GM12878 (cell line): ENCODE data around the gene ARID3B. TPM values are rescaled to one million over a fixed set of nuclear protein-coding genes. Genes with fewer than 3 reads are reported as not detected.

ENCODE experiments used
- ATAC-seq: fragments of 200-7000 bp; cut with Tn5 transposase; 3 replicates; pipeline ENCODE4 v1.9.1; 2020; ENCODE audit warnings: mild to moderate bottlenecking, moderate library complexity
- BruUV-seq: library from RNA; stranded (reverse); fragments of 400-500 nt; replicated peaks from 2 replicates; lab custom pipeline; 2021; lab: Mats Ljungman, UMichigan
- CTCF ChIA-PET: fragments of 300-600 bp; sonication (Branson Sonifier 250); formaldehyde crosslinking; extraction: SDS; loops from one replicate; lab custom pipeline; 2021; ENCODE audit warnings: inconsistent platforms; lab: Yijun Ruan, JAX
- POLR2A ChIA-PET: fragments of 350-600 bp; formaldehyde crosslinking; extraction: SDS; loops from one replicate; lab custom pipeline; 2021; ENCODE audit warnings: inconsistent platforms; lab: Charles Lee
- RAD21 ChIA-PET: fragments of 300-600 bp; sonication (Branson Sonifier 250); formaldehyde crosslinking; loops from one replicate; lab custom pipeline; 2023; ENCODE audit warnings: antibody characterized with exemption; ENCODE audit not compliant: unreplicated experiment; lab: Charles Lee
- SMC1A ChIA-PET: fragments of 300-600 bp; sonication (Branson Sonifier 250); formaldehyde crosslinking; loops from one replicate; lab custom pipeline; 2023; ENCODE audit not compliant: unreplicated experiment, uncharacterized antibody; lab: Charles Lee
- DNase-seq: peaks from one replicate; pipeline ENCODE4 v3.0.0-alpha.2; 2011; ENCODE audit warnings: low read depth, low spot score
- FAIRE-seq: peaks from 3 replicates; lab custom pipeline; 2011; peaks lifted over from hg19 to GRCh38; lab: Jason Lieb, UNC
- H2AFZ ChIP-seq: 2 replicates; pipeline ENCODE4 v1.6.0; 2011; ENCODE audit warnings: low read depth, low read length, control low read depth; ENCODE audit not compliant: control insufficient read depth
- H3K27ac ChIP-seq: 2 replicates; pipeline ENCODE4 v1.5.1; 2011; ENCODE audit warnings: control low read depth; ENCODE audit not compliant: control insufficient read depth, insufficient read depth
- H3K27me3 ChIP-seq, 2 experiments: replicated peaks in 1 of 2; 2 replicates each; pipeline versions ENCODE4 v1.6.0 to v1.6.1; 2011; ENCODE audit warnings: low read length in 1 of 2; ENCODE audit not compliant: control insufficient read depth in 2 of 2, insufficient read depth in 2 of 2
- H3K36me3 ChIP-seq, 2 experiments: 2 replicates each; pipeline ENCODE4 v1.5.1; 2011; ENCODE audit warnings: low read length in 1 of 2; ENCODE audit not compliant: control insufficient read depth in 2 of 2, insufficient read depth in 2 of 2
- H3K4me1 ChIP-seq: 2 replicates; pipeline ENCODE4 v1.6.1; 2011; ENCODE audit warnings: mild to moderate bottlenecking, low read length, moderate library complexity, mixed read lengths; ENCODE audit not compliant: control insufficient read depth, insufficient read depth
- H3K4me2 ChIP-seq: 2 replicates; pipeline ENCODE4 v1.6.0; 2011; ENCODE audit warnings: control low read depth; ENCODE audit not compliant: control insufficient read depth, insufficient read depth
- H3K4me3 ChIP-seq: fragments of 200-600 bp; sonication (generic); 2 replicates; pipeline ENCODE4 v1.5.1; 2016
- H3K79me2 ChIP-seq: 2 replicates; pipeline ENCODE4 v1.6.0; 2011; ENCODE audit warnings: low read length; ENCODE audit not compliant: control insufficient read depth, insufficient read depth
- H3K9ac ChIP-seq: 2 replicates; pipeline ENCODE4 v1.8.0; 2011; ENCODE audit warnings: low read length, control low read depth, mixed read lengths; ENCODE audit not compliant: control insufficient read depth, insufficient read depth
- H3K9me3 ChIP-seq: replicated peaks from 3 replicates; pipeline ENCODE4 v1.5.1; 2011; ENCODE audit warnings: mild to moderate bottlenecking, low read length; ENCODE audit not compliant: control insufficient read depth, insufficient read depth
- H4K20me1 ChIP-seq: 2 replicates; pipeline ENCODE4 v1.6.0; 2011; ENCODE audit not compliant: control insufficient read depth, insufficient read depth
- BRCA1 ChIP-seq: IDR thresholded peaks from 2 replicates; pipeline ENCODE4 v1.6.1; 2011; ENCODE audit warnings: low read depth, low read length, improper control_type of control experiment
- GATAD2B ChIP-seq: fragments of 450-650 bp; conservative IDR thresholded peaks from 2 replicates; pipeline ENCODE4 v1.6.1; 2017; ENCODE audit warnings: low read depth, mild to moderate bottlenecking, moderate library complexity
- IRF3 ChIP-seq: fragments of 450-650 bp; IDR thresholded peaks from 2 replicates; pipeline ENCODE4 v1.6.1; 2014; ENCODE audit warnings: mild to moderate bottlenecking
- PAX8 ChIP-seq: fragments of 450-650 bp; IDR thresholded peaks from 2 replicates; pipeline ENCODE4 v1.6.1; 2017; ENCODE audit warnings: mild to moderate bottlenecking, moderate library complexity
- RBBP5 ChIP-seq: fragments of 200-600 bp; sonication (generic); conservative IDR thresholded peaks from 2 replicates; pipeline ENCODE4 v1.6.1; 2016
- STAT1 ChIP-seq: fragments of 450-650 bp; conservative IDR thresholded peaks from 2 replicates; pipeline ENCODE4 v1.6.1; 2014; ENCODE audit warnings: antibody characterized with exemption, mild to moderate bottlenecking
- STAT3 ChIP-seq: IDR thresholded peaks from 2 replicates; pipeline ENCODE4 v1.6.1; 2011; ENCODE audit warnings: low read depth, low read length, improper control_type of control experiment
- TBL1XR1 ChIP-seq: IDR thresholded peaks from 2 replicates; pipeline ENCODE4 v1.6.1; 2012; ENCODE audit warnings: low read depth, low read length, improper control_type of control experiment
- ZBTB11 ChIP-seq: fragments of 450-650 bp; formaldehyde crosslinking; IDR thresholded peaks from 2 replicates; pipeline ENCODE4 v1.5.0; 2022; ENCODE audit warnings: mild to moderate bottlenecking, missing genetic modification characterization
- ZBTB33 ChIP-seq: fragments of 450-650 bp; IDR thresholded peaks from 2 replicates; pipeline ENCODE4 v1.6.1; 2017; ENCODE audit warnings: mild to moderate bottlenecking
- WGBS: methylation state at CpG from one replicate; pipeline ENCODE4 v1.1.6; 2016; ENCODE audit warnings: low lambda C conversion rate; ENCODE audit not compliant: insufficient replicate concordance, insufficient coverage; ENCODE audit errors: missing lambda C conversion rate; 5-methylcytosine and 5-hydroxymethylcytosine counted together
- in situ Hi-C: fragments of 300-500 bp; cut with MboI; formaldehyde crosslinking; loops from 9 replicates; pipeline ENCODE4 v1.14.3; 2018; ENCODE audit warnings: mixed read lengths
- intact Hi-C: fragments of 100-400 bp; cut with micrococcal nuclease; formaldehyde crosslinking; loops from one replicate; pipeline ENCODE4 v1.14.2; 2022; ENCODE audit not compliant: unreplicated experiment
- polyA plus RNA-seq, 11 experiments: library from polyadenylated mRNA; depleted of rRNA in 4 of 11; unstranded in 6 of 11; stranded (reverse) in 5 of 11; fragments of >200 nt; fragmentation: Nextera tagmentation in 4 of 11; fragmentation: Illumina TruSeq in 1 of 11; extraction: Ambion mirVana in 4 of 11; extraction: Trizol in 1 of 11; gene quantifications; 1 replicate in 1 of 11; 2 replicates in 10 of 11; pipeline versions ENCODE4 v1.2.1 to v1.2.3, GENCODE V29; 2011 to 2016; ENCODE audit warnings: inconsistent platforms in 2 of 11, missing spikeins in 2 of 11, low read depth in 1 of 11
- total RNA-seq, 4 experiments: library from RNA; depleted of rRNA in 3 of 4; stranded (reverse); fragments of >200 nt in 3 of 4; fragmentation: Illumina TruSeq in 1 of 4; extraction: Trizol in 1 of 4; gene quantifications; 2 replicates each; pipeline versions ENCODE4 v1.2.1 to v1.2.3, GENCODE V29; 2013 to 2021

The ARID3B gene
- total and polyA plus RNA-seq, 10 of the 15 experiments (the other 5 are each of a cell fraction or from before 2014, with no cell fraction given): 1.1 to 33.4 (median 24.0) TPM

- CTCF ChIA-PET: interaction anchor here (1.7 to 18.5 kb wide), 2 partner anchors 13 to 80 kb away, joined by 4 to 206 read pairs; no protein-coding TSS in a partner anchor
- H2AFZ ChIP-seq: no peak overlapping the region
- no TSS peak for BruUV-seq
- DNase-seq (no peak), FAIRE-seq (no peak), ATAC-seq (no peak)
- H3K9me3 ChIP-seq: no peaks in the 10 kb centered on the region
- SMC1A ChIA-PET: interaction anchor here (2.0 kb wide), 1 partner anchor 9 kb away, joined by 6 read pairs; no protein-coding TSS in a partner anchor
- peaks cover 44% of the 10 kb centered on the region for H3K79me2 ChIP-seq
- peaks cover 74 to 76% of the 10 kb centered on the region in 2 experiments for H3K36me3 ChIP-seq
- no peak overlapping the region for H3K4me3 ChIP-seq
- in situ Hi-C loops (loop anchor here (5.0 kb wide), 1 partner anchor 245 kb away; no protein-coding TSS in a partner anchor), intact Hi-C loops (no loop called here)
- no peak overlapping the region for H3K27ac ChIP-seq
- TF ChIP-seq IRF3 (no peak), RBBP5 (no peak), STAT1 (no peak), TBL1XR1 (no peak)
- H3K27me3 ChIP-seq: no peaks in the 10 kb centered on the region
- WGBS: 95% methylated on average over 3 of the region's 3 CpGs
- no peak overlapping the region for H3K4me2 ChIP-seq
- RAD21 ChIA-PET: no interaction called here
- peaks cover 29% of the 10 kb centered on the region for H4K20me1 ChIP-seq
- POLR2A ChIA-PET: no interaction called here
- no peak overlapping the region for H3K9ac ChIP-seq
- peaks cover 40% of the 10 kb centered on the region for H3K4me1 ChIP-seq
Observed at GRCh38 chr15:74622758-74623157, 81.7 kb downstream of the ARID3B start.

GRCh38 chr15:74624020-74624602 is 83.1 kb downstream of the ARID3B start:
- CTCF ChIA-PET: interaction anchor here (1.3 to 18.5 kb wide), 2 partner anchors 12 to 169 kb away, joined by 3 to 206 read pairs; no protein-coding TSS in a partner anchor
- no peak overlapping the region for H2AFZ ChIP-seq
- POLR2A ChIA-PET: no interaction called here
- no peaks in the 10 kb centered on the region for H3K9me3 ChIP-seq
- peaks cover 31% of the 10 kb centered on the region for H3K79me2 ChIP-seq
- WGBS: 88% methylated on average over 7 of the region's 7 CpGs
- no peak overlapping the region for H3K27ac ChIP-seq
- H3K4me3 ChIP-seq: no peak overlapping the region
- no TSS peak for BruUV-seq
- FAIRE-seq: no peak
- no peak for ATAC-seq
- SMC1A ChIA-PET: interaction anchor here (2.0 kb wide), 1 partner anchor 8 kb away, joined by 6 read pairs; no protein-coding TSS in a partner anchor
- intact Hi-C loops (no loop called here), in situ Hi-C loops (loop anchor here (5.0 kb wide), 1 partner anchor 247 kb away; no protein-coding TSS in a partner anchor)
- RAD21 ChIA-PET: interaction anchor here (1.9 kb wide), 1 partner anchor 10 kb away, joined by 5 read pairs; no protein-coding TSS in a partner anchor
- H4K20me1 ChIP-seq: peaks cover 18% of the 10 kb centered on the region
- H3K36me3 ChIP-seq: peaks cover 81 to 87% of the 10 kb centered on the region in 2 experiments
- no peaks in the 10 kb centered on the region for H3K27me3 ChIP-seq
- peaks cover 37% of the 10 kb centered on the region for H3K4me1 ChIP-seq
- H3K9ac ChIP-seq: no peak overlapping the region
- DNase-seq: no peak
- no peak overlapping the region for H3K4me2 ChIP-seq
- TF ChIP-seq GATAD2B: no peak
- no peak for TF ChIP-seq ZBTB33
- TF ChIP-seq PAX8: no peak
- TF ChIP-seq STAT3: no peak
- no peak for TF ChIP-seq BRCA1
- no peak for TF ChIP-seq ZBTB11
